Muscle of arm (tissue), 12 donors: ENCODE data around the gene HOXC5. TPM values are rescaled to one million over a fixed set of nuclear protein-coding genes. Genes with fewer than 3 reads are reported as not detected.

ENCODE experiments used
- DNase-seq: peaks from one replicate; pipeline ENCODE4 v3.0.0-alpha.2; 2013
- polyA plus RNA-seq, 12 donors: library from polyadenylated mRNA; unstranded; fragments of 120-200 nt; gene quantifications; one replicate each; pipeline ENCODE4 v1.2.1, GENCODE V29; 2013; ENCODE audit not compliant: insufficient read length in 12 of 12

The HOXC5 gene
- polyA plus RNA-seq, 12 donors: 0.25 to 1.8 (median 0.75) TPM; not detected in 2

GRCh38 chr12:54006559-54007220 lies 26.2 kb upstream of the HOXC5 start:
- DNase-seq: no peak

GRCh38 chr12:54007538-54008259 lies 25.2 kb upstream of the HOXC5 start:
- no peak for DNase-seq

GRCh38 chr12:54008260-54008552 lies 24.6 kb upstream of the HOXC5 start:
- no peak for DNase-seq

DNA sequence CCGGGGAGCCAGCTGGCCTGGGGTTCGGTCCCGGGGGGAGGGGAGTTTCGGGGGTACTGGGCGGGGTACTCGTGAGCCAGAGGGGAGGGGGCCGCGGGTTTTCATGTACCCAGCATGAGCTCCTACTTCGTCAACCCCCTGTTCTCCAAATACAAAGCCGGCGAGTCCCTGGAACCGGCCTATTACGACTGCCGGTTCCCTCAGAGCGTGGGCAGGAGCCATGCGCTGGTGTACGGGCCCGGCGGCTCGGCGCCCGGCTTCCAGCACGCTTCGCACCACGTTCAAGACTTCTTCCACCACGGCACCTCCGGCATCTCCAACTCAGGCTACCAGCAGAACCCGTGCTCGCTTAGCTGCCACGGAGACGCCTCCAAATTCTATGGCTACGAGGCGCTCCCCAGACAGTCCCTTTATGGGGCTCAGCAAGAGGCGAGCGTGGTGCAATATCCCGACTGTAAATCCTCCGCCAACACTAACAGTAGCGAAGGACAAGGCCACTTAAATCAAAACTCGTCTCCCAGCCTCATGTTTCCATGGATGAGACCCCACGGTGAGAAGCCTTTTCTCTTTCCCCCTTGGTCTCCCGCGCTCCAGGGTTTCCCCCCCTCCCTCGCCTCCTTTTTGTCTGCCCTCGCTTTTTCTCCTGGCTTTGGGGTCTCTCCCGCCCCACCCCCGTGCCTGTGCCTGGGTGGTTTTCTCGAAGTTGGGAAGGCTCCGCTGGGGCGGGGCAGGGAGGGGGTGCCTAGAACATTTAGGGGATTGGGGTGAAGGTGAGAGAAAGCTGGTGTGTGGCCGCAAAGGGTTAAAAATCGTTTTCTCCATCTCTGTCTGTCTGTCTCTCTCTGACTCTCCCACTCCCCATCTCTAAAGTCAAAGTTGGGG lies 23.4 kb upstream of the HOXC5 start:
- no peak for DNase-seq

DNA sequence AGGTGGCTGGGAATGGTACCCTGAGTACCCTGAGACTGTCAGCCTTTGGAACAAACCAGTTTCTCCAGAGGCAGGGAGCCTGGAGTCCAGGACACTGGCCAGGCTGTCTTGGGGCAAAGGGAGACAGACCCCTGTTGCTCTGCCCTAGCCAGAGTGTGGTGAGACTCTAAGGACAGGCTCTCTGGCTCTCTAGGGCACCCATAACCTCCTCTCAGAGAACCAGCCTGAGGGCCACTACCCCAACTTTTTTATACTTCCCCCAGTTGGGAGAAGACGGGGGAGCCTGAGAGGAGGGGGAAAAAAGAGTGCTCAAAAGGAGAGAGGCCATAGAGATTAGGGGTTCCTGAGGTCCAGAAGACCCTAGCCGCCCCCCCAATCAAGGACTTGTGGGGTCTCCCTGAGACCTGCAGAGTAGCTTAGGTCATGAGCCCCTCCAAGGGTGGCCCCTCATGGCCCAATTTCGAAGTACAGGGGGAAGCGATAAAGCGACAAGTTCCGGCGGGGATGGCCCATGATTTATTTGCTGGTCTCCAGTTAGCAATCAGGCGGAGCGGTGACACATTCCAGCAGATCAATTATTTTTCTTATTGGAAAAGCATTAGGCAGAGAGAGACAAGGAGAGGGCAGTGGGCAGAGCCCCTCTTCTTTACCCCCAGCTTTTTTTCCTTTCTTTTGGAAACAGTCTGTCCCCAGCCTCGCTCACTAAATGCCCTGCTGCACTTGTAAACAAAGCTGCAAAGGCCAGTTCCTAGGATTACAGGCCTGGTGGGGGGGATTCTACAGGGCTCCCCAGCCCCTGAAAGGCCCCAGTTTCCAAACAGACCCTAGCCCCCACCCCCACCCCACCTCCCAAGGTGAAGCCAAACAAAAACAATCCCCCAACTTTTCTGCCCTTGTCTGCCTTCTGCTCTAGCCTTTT lies 22.5 kb upstream of the HOXC5 start:
- no peak for DNase-seq

GRCh38 chr12:54010972-54011664 lies 21.7 kb upstream of the HOXC5 start:
- DNase-seq: no peak

- no peak for DNase-seq
These were observed 21.0 kb upstream of the HOXC5 start for GRCh38 chr12:54011665-54012532.

- DNase-seq: no peak
These were observed 20.0 kb upstream of the HOXC5 start for GRCh38 chr12:54012631-54013409.

- no peak for DNase-seq
These were observed 18.4 kb upstream of the HOXC5 start for GRCh38 chr12:54014377-54015017.

DNA sequence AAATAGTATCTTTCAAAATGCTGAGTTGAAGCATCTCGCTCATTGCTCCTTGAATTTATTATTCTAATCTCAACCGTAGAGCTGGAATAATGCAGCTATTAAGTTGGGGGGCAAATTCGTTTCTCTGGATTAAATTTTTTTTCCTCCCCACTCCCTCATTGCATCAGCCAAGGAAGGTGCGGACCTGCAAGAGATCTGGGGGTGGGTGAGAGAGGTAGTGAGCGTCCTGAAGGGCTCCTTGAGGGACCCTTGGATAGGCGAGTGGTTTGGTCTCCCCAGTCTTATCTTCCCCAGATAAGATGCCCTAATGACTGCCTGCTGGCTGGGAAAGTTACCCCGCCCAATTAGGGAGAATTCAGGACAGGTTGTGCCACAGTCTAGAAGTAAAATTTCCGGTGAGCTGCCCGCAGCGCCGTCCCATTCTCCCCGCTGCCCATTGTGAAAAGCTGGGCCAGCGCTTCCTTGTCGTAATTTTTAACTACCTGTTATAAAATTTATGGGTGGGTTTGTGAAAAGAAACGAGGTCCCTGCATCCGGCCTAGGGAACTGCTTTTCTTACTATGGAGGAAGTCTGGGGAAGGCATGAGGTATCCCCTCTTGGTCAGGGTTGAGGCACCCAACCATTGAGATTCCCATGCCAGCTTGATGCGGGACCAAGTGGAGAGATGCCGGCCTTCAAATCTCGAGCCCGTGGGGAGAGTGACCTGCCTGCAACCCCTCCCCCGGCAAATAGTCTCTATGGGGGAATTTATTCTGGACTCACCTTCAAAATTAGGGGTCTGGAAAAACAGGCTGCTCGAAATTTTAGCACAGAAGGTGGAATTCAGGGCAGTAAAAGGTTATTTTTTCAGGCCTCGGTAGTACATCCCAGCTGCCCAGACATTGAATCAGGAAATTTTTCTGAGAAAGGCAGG lies 17.6 kb upstream of the HOXC5 start:
- no peak for DNase-seq

GRCh38 chr12:54016051-54016450 lies 16.8 kb upstream of the HOXC5 start:
- no peak for DNase-seq

- no peak for DNase-seq
These were observed 16.3 kb upstream of the HOXC5 start for GRCh38 chr12:54016478-54016964.

DNA sequence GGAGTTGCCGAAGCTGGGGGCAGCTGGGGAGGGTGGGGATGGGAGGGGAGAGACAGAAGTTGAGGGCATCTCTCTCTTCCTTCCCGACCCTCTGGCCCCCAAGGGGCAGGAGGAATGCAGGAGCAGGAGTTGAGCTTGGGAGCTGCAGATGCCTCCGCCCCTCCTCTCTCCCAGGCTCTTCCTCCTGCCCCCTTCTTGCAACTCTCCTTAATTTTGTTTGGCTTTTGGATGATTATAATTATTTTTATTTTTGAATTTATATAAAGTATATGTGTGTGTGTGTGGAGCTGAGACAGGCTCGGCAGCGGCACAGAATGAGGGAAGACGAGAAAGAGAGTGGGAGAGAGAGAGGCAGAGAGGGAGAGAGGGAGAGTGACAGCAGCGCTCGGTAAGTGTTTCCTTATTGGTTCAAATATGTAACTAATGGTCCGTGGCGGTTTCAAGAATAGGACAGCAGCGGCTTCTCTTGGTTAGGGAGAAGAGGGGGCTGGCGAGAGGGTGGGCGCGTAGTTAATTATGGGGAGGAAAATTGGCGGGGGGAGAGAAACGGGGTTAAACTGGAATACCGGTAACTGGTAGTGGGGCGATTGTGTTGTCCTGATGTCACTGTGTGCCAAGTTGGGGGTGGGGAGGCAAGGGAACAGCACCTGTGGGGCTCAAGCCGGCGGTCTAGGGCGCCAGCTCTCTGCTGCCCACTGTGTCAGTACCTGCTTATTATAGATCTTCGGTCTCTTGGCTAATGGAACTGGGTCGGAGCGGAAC lies 15.6 kb upstream of the HOXC5 start:
- no peak for DNase-seq

DNA sequence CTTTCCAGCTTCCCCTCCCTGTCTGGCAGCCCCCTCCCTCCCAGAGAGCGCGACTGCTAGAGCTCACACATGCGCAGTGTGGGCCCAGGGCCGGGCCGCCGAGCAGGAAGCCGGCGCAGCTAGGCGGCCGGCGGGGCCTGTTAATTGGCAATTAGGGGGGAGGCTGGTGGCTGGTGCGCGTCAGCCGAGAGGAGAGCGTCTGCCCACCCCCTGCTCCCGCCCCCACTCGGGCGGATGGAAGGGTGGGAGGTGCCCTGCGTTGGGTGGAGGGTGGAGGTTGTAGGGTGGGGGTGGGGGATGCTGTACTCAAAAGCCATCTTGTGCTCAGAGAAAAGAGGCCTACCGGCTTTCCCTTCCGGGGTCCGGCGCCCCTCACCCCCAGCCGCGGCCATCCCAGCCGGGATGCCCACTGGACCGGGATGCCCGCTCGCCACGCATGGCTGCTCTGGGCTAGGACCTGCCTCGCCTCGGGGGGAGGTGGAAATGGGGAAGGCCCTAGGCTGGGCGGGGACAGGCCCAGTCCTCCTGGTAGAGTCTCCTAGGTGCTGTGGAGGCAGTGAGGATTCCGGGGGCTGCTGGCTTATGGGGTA lies 14.9 kb upstream of the HOXC5 start:
- peak; percentile 85 for DNase-seq

DNA sequence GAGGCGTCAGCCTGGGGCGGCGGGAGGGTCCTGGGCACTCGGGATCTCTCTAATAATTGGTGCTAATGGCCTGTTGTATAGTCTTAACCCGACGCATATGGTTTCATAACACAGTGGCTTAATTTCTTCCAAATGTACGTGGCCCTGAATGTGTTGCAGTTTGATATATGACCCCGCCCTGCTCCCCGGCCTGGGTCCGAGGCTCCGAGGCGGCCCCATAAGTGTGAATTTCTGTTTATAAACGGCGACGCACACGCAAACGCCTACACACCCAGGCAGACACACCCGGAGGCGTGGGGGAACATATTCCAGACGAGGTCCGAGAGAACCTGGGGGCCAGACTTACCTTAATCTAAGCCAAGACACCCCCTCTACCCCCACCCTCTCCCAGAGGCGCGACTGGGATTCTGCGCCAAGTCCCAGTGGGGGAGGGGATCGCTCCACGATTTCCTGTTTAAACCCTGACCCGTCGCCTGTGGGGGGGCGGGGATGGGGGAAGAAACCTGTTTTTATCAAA lies 14.3 kb upstream of the HOXC5 start:
- no peak for DNase-seq
